K562 (cell line): ENCODE results near the gene WSCD2. TPM values are rescaled to one million over a fixed set of nuclear protein-coding genes. Genes with fewer than 3 reads are reported as not detected.

ENCODE experiments used
- ATAC-seq: fragments of 200-7000 bp; cut with Tn5 transposase; 3 replicates; pipeline ENCODE4 v1.9.1; 2020; ENCODE audit warnings: moderate library complexity
- BruUV-seq: library from RNA; stranded (reverse); fragments of 400-500 nt; replicated peaks from 2 replicates; lab custom pipeline; 2021; lab: Mats Ljungman, UMichigan
- CTCF ChIA-PET: fragments of 300-600 bp; formaldehyde crosslinking; extraction: SDS; loops from one replicate; lab custom pipeline; 2021; ENCODE audit warnings: low intra/inter-chr PET ratio; lab: Yijun Ruan, JAX
- POLR2A ChIA-PET: fragments of 300-600, 350-650 bp; sonication (Branson Sonifier 250); formaldehyde crosslinking; extraction: SDS; loops from one replicate; lab custom pipeline; 2021; ENCODE audit warnings: antibody characterized with exemption, inconsistent platforms; lab: Yijun Ruan, JAX
- DNase-seq, 4 experiments: peaks; one replicate each; pipeline versions ENCODE4 v3.0.0 to v3.0.0-alpha.2; 2011 to 2018; ENCODE audit warnings: low spot score in 3 of 4, mixed read lengths in 3 of 4; ENCODE audit errors: extremely low read depth in 1 of 4
- FAIRE-seq: peaks from 2 replicates; lab custom pipeline; 2011; peaks lifted over from hg19 to GRCh38; lab: Jason Lieb, UNC
- H2AFZ ChIP-seq: 2 replicates; pipeline ENCODE4 v1.6.0; 2011; ENCODE audit warnings: low read depth, low read length, control low read depth, inconsistent platforms
- H3K27ac ChIP-seq: fragments of 200-600 bp; 3 replicates; pipeline ENCODE4 v1.8.0; 2011; ENCODE audit warnings: low read depth, mild to moderate bottlenecking, control low read depth, inconsistent platforms, low read length, moderate library complexity, mixed read lengths; ENCODE audit errors: extremely low read depth
- H3K27me3 ChIP-seq, 2 experiments: fragments of 300-600 bp in 1 of 2; 2 replicates in 1 of 2; 3 replicates in 1 of 2; pipeline versions ENCODE4 v1.6.0 to v1.8.0; 2011; ENCODE audit warnings: inconsistent platforms in 2 of 2, low read length in 2 of 2, mild to moderate bottlenecking in 1 of 2, mixed read lengths in 1 of 2, moderate library complexity in 1 of 2; ENCODE audit not compliant: control insufficient read depth in 2 of 2, insufficient read depth in 2 of 2
- H3K36me3 ChIP-seq: fragments of 300-600 bp; 3 replicates; pipeline ENCODE4 v1.8.0; 2011; ENCODE audit warnings: mild to moderate bottlenecking, low read length, inconsistent platforms; ENCODE audit not compliant: control insufficient read depth, insufficient read depth
- H3K4me1 ChIP-seq, 2 experiments: fragments of 200-600 bp in 1 of 2; replicated peaks in 1 of 2; 2 replicates in 1 of 2; 3 replicates in 1 of 2; pipeline versions ENCODE4 v1.5.1 to v1.8.0; 2011; ENCODE audit warnings: inconsistent platforms in 2 of 2, low read length in 2 of 2, mild to moderate bottlenecking in 1 of 2, mixed read lengths in 1 of 2, moderate library complexity in 1 of 2; ENCODE audit not compliant: control insufficient read depth in 2 of 2, insufficient read depth in 2 of 2
- H3K4me2 ChIP-seq: 2 replicates; pipeline ENCODE4 v1.6.1; 2011; ENCODE audit warnings: low read length, control low read depth, inconsistent platforms, mixed read lengths; ENCODE audit not compliant: insufficient read depth
- H3K4me3 ChIP-seq: fragments of 200-600 bp; sonication (generic), shearing (Covaris generic); 2 replicates; pipeline ENCODE4 v1.5.1; 2016; ENCODE audit warnings: control low read depth, inconsistent platforms
- H3K79me2 ChIP-seq: fragments of 200-600 bp; 3 replicates; pipeline ENCODE4 v1.8.0; 2011; ENCODE audit warnings: low read length, inconsistent platforms; ENCODE audit not compliant: control insufficient read depth, insufficient read depth
- H3K9ac ChIP-seq, 2 experiments: 2 replicates each; pipeline versions ENCODE4 v1.6.0 to v1.6.1; 2011; ENCODE audit warnings: low read depth in 2 of 2, low read length in 2 of 2, control low read depth in 1 of 2, inconsistent platforms in 1 of 2, mild to moderate bottlenecking in 1 of 2, mixed read lengths in 1 of 2; ENCODE audit not compliant: insufficient read depth in 1 of 2
- H3K9me1 ChIP-seq: one replicate; pipeline ENCODE4 v1.6.0; 2011; ENCODE audit warnings: inconsistent platforms, mild to moderate bottlenecking, low read length, moderate library complexity; ENCODE audit not compliant: control insufficient read depth, insufficient read depth
- H3K9me3 ChIP-seq: replicated peaks from 2 replicates; pipeline ENCODE4 v1.5.1; 2011; ENCODE audit warnings: low read depth, low read length, inconsistent platforms; ENCODE audit not compliant: control insufficient read depth, insufficient read depth
- H4K20me1 ChIP-seq: replicated peaks from 2 replicates; pipeline ENCODE4 v1.6.1; 2011; ENCODE audit warnings: low read length, inconsistent platforms, mixed read lengths; ENCODE audit not compliant: control insufficient read depth, insufficient read depth
- PRMT5 ChIP-seq: sonication (generic); formaldehyde crosslinking; IDR thresholded peaks from 2 replicates; pipeline ENCODE4 v1.5.0; 2020; ENCODE audit warnings: missing genetic modification reagents
- RBM17 ChIP-seq: fragments of 200-400 bp; formaldehyde crosslinking; IDR thresholded peaks from 2 replicates; pipeline ENCODE4 v1.6.1; 2017; ENCODE audit warnings: low read depth, mild to moderate bottlenecking, low read length, borderline replicate concordance
- TEAD1 ChIP-seq, 2 experiments: fragments of 450-650 bp in 1 of 2; sonication (generic) in 1 of 2; formaldehyde crosslinking; IDR thresholded peaks; 2 replicates each; pipeline versions ENCODE4 v1.4.0 to v1.8.0; 2020 to 2022; ENCODE audit warnings: mild to moderate bottlenecking in 2 of 2, missing genetic modification reagents in 1 of 2
- TSHZ1 ChIP-seq: fragments of 250-450 bp; sonication (Bioruptor Pico); IDR thresholded peaks from 2 replicates; pipeline ENCODE4 v1.4.0; 2020; ENCODE audit warnings: mild to moderate bottlenecking, moderate library complexity
- ZNF121 ChIP-seq: sonication (generic); formaldehyde crosslinking; conservative IDR thresholded peaks from 2 replicates; pipeline ENCODE4 v1.8.0; 2022; ENCODE audit warnings: missing genetic modification reagents
- ZNF408 ChIP-seq: fragments of 250-450 bp; sonication (Bioruptor Pico); IDR thresholded peaks from 2 replicates; pipeline ENCODE4 v1.4.0; 2020; ENCODE audit warnings: low read depth, mild to moderate bottlenecking, moderate library complexity
- ZNF655 ChIP-seq: fragments of 250-450 bp; sonication (Bioruptor Pico); IDR thresholded peaks from 2 replicates; pipeline ENCODE4 v1.5.0; 2021
- ZNF740 ChIP-seq, 3 experiments: fragments of 200-800 bp in 1 of 3; sonication (Bioruptor generic) in 1 of 3; sonication (generic) in 1 of 3; formaldehyde crosslinking in 1 of 3; IDR thresholded peaks; 2 replicates each; pipeline versions ENCODE4 v1.6.1 to v1.8.0; 2016 to 2022; ENCODE audit warnings: mild to moderate bottlenecking in 2 of 3, missing compliant biosample characterization in 2 of 3, missing genetic modification characterization in 2 of 3, missing genetic modification reagents in 1 of 3
- WGBS: fragments of 100-300 bp; shearing (Covaris generic); methylation state at CpG from one replicate; pipeline ENCODE4 v1.1.6; 2016; ENCODE audit warnings: low coverage, mixed read lengths; ENCODE audit not compliant: insufficient coverage; ENCODE audit errors: missing lambda C conversion rate; 5-methylcytosine and 5-hydroxymethylcytosine counted together
- in situ Hi-C: fragments of 300-500 bp; cut with MboI; formaldehyde crosslinking; loops from 4 replicates; pipeline ENCODE4 v1.15.0; 2018; ENCODE audit warnings: inconsistent platforms, mixed read lengths
- intact Hi-C: fragments of 100-400 bp; cut with micrococcal nuclease; formaldehyde crosslinking; loops from 2 replicates; pipeline ENCODE4 v1.14.2; 2022
- polyA plus RNA-seq, 8 experiments: library from polyadenylated mRNA; depleted of rRNA in 4 of 8; stranded (reverse) in 5 of 8; unstranded in 3 of 8; fragments of >200 nt; fragmentation: Nextera tagmentation in 2 of 8; fragmentation: Illumina TruSeq in 1 of 8; extraction: Ambion mirVana in 2 of 8; extraction: Trizol in 1 of 8; gene quantifications; 2 replicates each; pipeline versions ENCODE4 v1.2.1 to v1.2.3, GENCODE V29; 2011 to 2014; ENCODE audit warnings: inconsistent platforms in 1 of 8, missing spikeins in 1 of 8
- total RNA-seq, 7 experiments: library from RNA; depleted of rRNA in 6 of 7; stranded (reverse); fragments of >200 nt in 6 of 7; fragmentation: Illumina TruSeq in 2 of 7; extraction: Trizol in 2 of 7; gene quantifications; 2 replicates each; pipeline versions ENCODE4 v1.2.1 to v1.2.3, GENCODE V29; 2011 to 2021; ENCODE audit warnings: low replicate concordance in 1 of 7

The WSCD2 gene
- total and polyA plus RNA-seq, 9 of the 15 experiments (the other 6 are each of a cell fraction or from before 2014, with no cell fraction given), result 0.72 to 14.1 (median 4.0) TPM

- WGBS, result under 1% methylated on average over 7 of the region's 7 CpGs
- Histone ChIP-seq H3K9me1 (no peaks in the 10 kb centered on the region), H3K4me2 (no peak overlapping the region), H3K27me3 (peaks cover 5 to 24% of the 10 kb centered on the region in 2 experiments; a peak in 4 of 5 replicates), H3K9me3 (no peaks in the 10 kb centered on the region), H3K4me3 (no peak overlapping the region), H3K27ac (no peak overlapping the region), H3K4me1 (no peaks in the 10 kb centered on the region), H3K9ac (no peak overlapping the region), H3K36me3 (no peaks in the 10 kb centered on the region), H2AFZ (no peak overlapping the region), H3K79me2 (no peaks in the 10 kb centered on the region), H4K20me1 (peaks cover 3% of the 10 kb centered on the region; the same call in 1 of the 2 replicates)
- FAIRE-seq, result no peak
- no peak for DNase-seq
- intact Hi-C loops, result no loop called here
- in situ Hi-C loops, result no loop called here
- no peak for ATAC-seq
- CTCF ChIA-PET, result no interaction called here
- no TSS peak for BruUV-seq
- POLR2A ChIA-PET, result interaction anchor here (1.3 kb wide), 1 partner anchor 16 kb away, joined by 3 read pairs; no protein-coding TSS in a partner anchor
- TF ChIP-seq TEAD1 (CRISPR knock-in tag; IDR thresholded peaks at IDR 0.05) (no peak), TSHZ1 (CRISPR knock-in tag) (no peak), ZNF740 (CRISPR knock-in tag; IDR thresholded peaks at IDR 0.05) (no peak), ZNF740 (tag; IDR thresholded peaks at IDR 0.05) (no peak), PRMT5 (no peak), RBM17 (no peak), ZNF408 (no peak), ZNF121 (CRISPR knock-in tag) (no peak), ZNF655 (CRISPR knock-in tag) (no peak)
These were observed 123.4 kb downstream of the WSCD2 start for GRCh38 chr12:108252523-108252922.
